Adrenal gland (tissue), 12 donors: Measurements from ENCODE around the gene NDUFV3. TPM values are rescaled to one million over a fixed set of nuclear protein-coding genes. Genes with fewer than 3 reads are reported as not detected.
A peak's percentile ranks its signal among the peaks of the same experiment; 100 is the strongest.
"Not testable (repeated sequence)": the region's sequence is repeated elsewhere in the genome, so short reads cannot be mapped to it uniquely, and the experiment has no call there.

Experiments
- DNase-seq, 7 donors: peaks; one replicate each; pipeline ENCODE4 v3.0.0-alpha.2; 2019 to 2020
- H3K27ac ChIP-seq, 5 donors: fragments of 200-600 bp; sonication (generic) in 4 of 5; 1 replicate in 3 of 5; 2 replicates in 2 of 5; pipeline versions ENCODE4 v1.5.1 to v1.8.0; 2016 to 2020; ENCODE audit warnings: mild to moderate bottlenecking in 1 of 5
- H3K27me3 ChIP-seq: fragments of 200-600 bp; 2 replicates; pipeline ENCODE4 v1.8.0; 2021
- H3K36me3 ChIP-seq, 2 donors: fragments of 200-600 bp; replicated peaks in 1 of 2; 1 replicate in 1 of 2; 2 replicates in 1 of 2; pipeline versions ENCODE4 v1.5.1 to v1.8.0; 2018 to 2022
- H3K4me1 ChIP-seq, 2 donors: fragments of 200-600 bp; replicated peaks in 1 of 2; 1 replicate in 1 of 2; 2 replicates in 1 of 2; pipeline versions ENCODE4 v1.5.1 to v1.8.0; 2018 to 2021
- H3K4me3 ChIP-seq, 4 donors: fragments of 200-600 bp; sonication (generic) in 3 of 4; one replicate each; pipeline ENCODE4 v1.5.1; 2016 to 2018
- H3K9me3 ChIP-seq, 3 donors: fragments of 200-600 bp; sonication (generic) in 1 of 3; replicated peaks in 1 of 3; 1 replicate in 2 of 3; 2 replicates in 1 of 3; pipeline versions ENCODE4 v1.5.1 to v1.8.0; 2016 to 2021
- POLR2A ChIP-seq, 2 donors: fragments of 450-650 bp; IDR thresholded peaks; one replicate each; pipeline ENCODE4 v1.6.1; 2017; ENCODE audit warnings: antibody characterized with exemption in 2 of 2, mild to moderate bottlenecking in 2 of 2, moderate library complexity in 1 of 2
- WGBS, 4 donors: extraction: QIAGEN DNeasy Blood & Tissue Kit in 2 of 4; methylation state at CpG; one replicate each; pipeline versions ENCODE4 v1.1.5 to v1.1.7; 2013 to 2017; 5-methylcytosine and 5-hydroxymethylcytosine counted together
- intact Hi-C, 2 donors: fragments of 100-400 bp; cut with DNase I; formaldehyde crosslinking; loops; one replicate each; pipeline versions ENCODE4 v1.14.1 to v1.15.0; 2022 to 2023
- polyA plus RNA-seq, 3 donors: library from polyadenylated mRNA; stranded (reverse); fragments of 200-250 nt in 2 of 3; fragments of 350-450 nt in 1 of 3; fragmentation: Illumina TruSeq in 1 of 3; extraction: RNeasy Lipid Tissue Mini Kit (QIAGEN cat#74804) in 1 of 3; gene quantifications; one replicate each; pipeline ENCODE4 v1.2.3, GENCODE V29; 2013 to 2014
- total RNA-seq, 9 donors: library from RNA; depleted of rRNA in 4 of 9; stranded (reverse); fragments of >200 nt in 4 of 9; fragments of 120-200 nt in 1 of 9; fragmentation: NEBNext Ultra II Directional in 1 of 9; extraction: Animal tissue kit (Norgen Biotek cat#: 25700) in 1 of 9; gene quantifications; one replicate each; pipeline versions ENCODE4 v1.1.0 to v1.2.4, GENCODE V29; 2013 to 2023
- TF ChIP-seq, protein P1 (sequence below), 6 experiments: fragments of 450-650 bp in 4 of 6; fragments of 200-600 bp in 2 of 6; sonication (generic) in 1 of 6; IDR thresholded peaks; 1 replicate in 5 of 6; 2 replicates in 1 of 6; pipeline versions ENCODE4 v1.5.1 to v1.8.0; 2016 to 2021; ENCODE audit warnings: antibody characterized with exemption in 6 of 6, mild to moderate bottlenecking in 2 of 6, moderate library complexity in 1 of 6
- donor health status: healthy with polysubstance abuse.
- donor health status: Bipolar disorder and iron deficiency.
- donor health status: DM: yes; HTN: yes; CAD: no.
- donor health status: DM: no; HTN: no; CAD: no.
- donor health status: DM: no; HTN: no; CAD: no.
- donor health status: DM: yes; HTN: yes; CAD: no.

The NDUFV3 gene
- total and polyA plus RNA-seq, 12 donors = 30.4 to 43.5 (median 36.1) TPM

- TF ChIP-seq POLR2A (IDR thresholded peaks at IDR 0.05) = no peak
- TF ChIP-seq, protein P1, sequence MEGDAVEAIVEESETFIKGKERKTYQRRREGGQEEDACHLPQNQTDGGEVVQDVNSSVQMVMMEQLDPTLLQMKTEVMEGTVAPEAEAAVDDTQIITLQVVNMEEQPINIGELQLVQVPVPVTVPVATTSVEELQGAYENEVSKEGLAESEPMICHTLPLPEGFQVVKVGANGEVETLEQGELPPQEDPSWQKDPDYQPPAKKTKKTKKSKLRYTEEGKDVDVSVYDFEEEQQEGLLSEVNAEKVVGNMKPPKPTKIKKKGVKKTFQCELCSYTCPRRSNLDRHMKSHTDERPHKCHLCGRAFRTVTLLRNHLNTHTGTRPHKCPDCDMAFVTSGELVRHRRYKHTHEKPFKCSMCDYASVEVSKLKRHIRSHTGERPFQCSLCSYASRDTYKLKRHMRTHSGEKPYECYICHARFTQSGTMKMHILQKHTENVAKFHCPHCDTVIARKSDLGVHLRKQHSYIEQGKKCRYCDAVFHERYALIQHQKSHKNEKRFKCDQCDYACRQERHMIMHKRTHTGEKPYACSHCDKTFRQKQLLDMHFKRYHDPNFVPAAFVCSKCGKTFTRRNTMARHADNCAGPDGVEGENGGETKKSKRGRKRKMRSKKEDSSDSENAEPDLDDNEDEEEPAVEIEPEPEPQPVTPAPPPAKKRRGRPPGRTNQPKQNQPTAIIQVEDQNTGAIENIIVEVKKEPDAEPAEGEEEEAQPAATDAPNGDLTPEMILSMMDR (IDR thresholded peaks at IDR 0.05) = peak; percentile 62 to 96 (median 79)
- Histone ChIP-seq H3K36me3 (no peaks in the 10 kb centered on the region), H3K4me3 (no peak overlapping the region), H3K4me1 (no peaks in the 10 kb centered on the region), H3K27me3 (no peaks in the 10 kb centered on the region), H3K27ac (no peak overlapping the region), H3K9me3 (no peaks in the 10 kb centered on the region)
- peak; percentile 64 to 88 (median 78) for DNase-seq
- intact Hi-C loops = loop anchor here in 1 of 2 donors (5.0 kb wide), 1 partner anchor 44 kb away; no protein-coding TSS in a partner anchor
- 26 to 31% (median 28%) methylated on average over 18 of the region's 18 CpGs for WGBS, 4 donors
Observed at GRCh38 chr21:42923553-42924432, 30.7 kb downstream of the NDUFV3 start.

DNA sequence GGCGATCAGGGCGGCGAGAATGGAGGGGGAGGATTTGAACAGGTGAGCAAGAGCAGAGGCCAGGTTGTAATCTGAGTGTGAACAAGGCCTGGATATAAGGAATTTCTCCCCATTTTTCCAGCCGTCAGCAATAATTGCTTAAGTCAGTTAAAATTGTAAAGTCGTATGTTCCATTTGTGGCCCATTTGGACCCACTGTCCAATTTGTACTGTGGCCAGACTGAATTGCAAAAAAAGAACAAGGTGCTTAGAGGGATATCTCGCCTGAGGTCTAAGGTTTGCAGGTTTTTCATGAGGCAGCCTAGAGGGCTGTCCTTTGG, 31.3 kb downstream of the NDUFV3 start:
- no peaks in the 10 kb centered on the region for H3K9me3 ChIP-seq
- no peaks in the 10 kb centered on the region for H3K36me3 ChIP-seq
- WGBS, 4 donors = 89 to 92% (median 90%) methylated on average over 6 of the region's 6 CpGs
- no peaks in the 10 kb centered on the region for H3K27me3 ChIP-seq
- no peak overlapping the region for H3K27ac ChIP-seq
- intact Hi-C loops = loop anchor here in 1 of 2 donors (5.0 kb wide), 1 partner anchor 43 kb away; no protein-coding TSS in a partner anchor
- no peaks in the 10 kb centered on the region for H3K4me1 ChIP-seq
- TF ChIP-seq POLR2A (IDR thresholded peaks at IDR 0.05) = no peak
- TF ChIP-seq, protein P1 (IDR thresholded peaks at IDR 0.05) = no peak
- H3K4me3 ChIP-seq = no peak overlapping the region
- DNase-seq = no peak

DNA sequence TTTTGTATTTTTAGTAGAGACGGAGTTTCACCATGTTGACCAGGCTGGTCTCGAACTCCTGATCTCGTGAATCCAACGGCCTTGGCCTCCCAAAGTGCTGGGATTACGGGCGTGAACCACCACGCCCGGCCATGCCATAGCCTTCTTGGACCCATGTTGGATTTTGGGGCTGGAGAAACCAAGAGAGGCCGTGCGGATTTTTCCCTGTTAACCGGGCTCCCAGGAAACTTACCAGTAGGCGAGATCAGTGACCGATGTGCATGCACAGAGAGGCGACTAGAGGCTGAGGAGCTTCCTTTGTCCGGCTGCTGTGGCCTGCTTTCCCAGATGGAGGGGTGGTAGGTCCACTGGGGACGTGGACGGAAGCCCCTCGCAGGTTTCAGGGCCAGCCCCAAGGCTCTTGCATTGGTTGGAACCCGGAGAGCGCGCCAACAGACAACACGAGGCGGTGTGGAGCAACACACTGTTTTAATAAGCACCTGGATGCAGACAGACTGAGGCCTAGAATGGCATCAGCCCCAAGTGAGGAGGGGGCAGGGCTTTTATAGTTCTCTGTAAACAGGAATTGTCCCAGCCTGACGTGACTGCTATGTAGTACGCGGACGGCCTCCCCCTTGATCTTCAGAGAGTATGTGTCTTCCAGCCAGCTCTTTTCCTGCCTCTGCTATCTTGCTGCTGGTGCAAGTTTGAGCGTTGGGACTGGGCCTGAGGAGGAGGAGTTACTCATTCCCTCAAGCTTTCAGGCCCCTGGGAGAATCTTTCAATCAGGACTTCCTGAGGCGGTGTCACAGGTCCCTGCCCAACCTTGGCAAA, 32.2 kb downstream of the NDUFV3 start, which contains the start of gene ERVH48-1:
Gene ERVH48-1 (minus strand): TSS at position 517 of the 813 bp plus-strand sequence. CDS start 6,624 bp downstream, outside the sequence.
- Histone ChIP-seq H3K36me3 (no peaks in the 10 kb centered on the region), H3K4me3 (no peak within 1 kb of the TSS), H3K4me1 (no peaks in the 10 kb centered on the region), H3K27me3 (no peaks in the 10 kb centered on the region), H3K9me3 (no peaks in the 10 kb centered on the region), H3K27ac (no peak within 1 kb of the TSS)
- intact Hi-C loops = no loop called here
- DNase-seq = no peak
- TF ChIP-seq, protein P1 (IDR thresholded peaks at IDR 0.05) = no peak
- TF ChIP-seq POLR2A (IDR thresholded peaks at IDR 0.05) = no peak
- WGBS, 4 donors = 75 to 92% (median 88%) methylated on average over 10 to 29 of the region's 29 CpGs

DNA sequence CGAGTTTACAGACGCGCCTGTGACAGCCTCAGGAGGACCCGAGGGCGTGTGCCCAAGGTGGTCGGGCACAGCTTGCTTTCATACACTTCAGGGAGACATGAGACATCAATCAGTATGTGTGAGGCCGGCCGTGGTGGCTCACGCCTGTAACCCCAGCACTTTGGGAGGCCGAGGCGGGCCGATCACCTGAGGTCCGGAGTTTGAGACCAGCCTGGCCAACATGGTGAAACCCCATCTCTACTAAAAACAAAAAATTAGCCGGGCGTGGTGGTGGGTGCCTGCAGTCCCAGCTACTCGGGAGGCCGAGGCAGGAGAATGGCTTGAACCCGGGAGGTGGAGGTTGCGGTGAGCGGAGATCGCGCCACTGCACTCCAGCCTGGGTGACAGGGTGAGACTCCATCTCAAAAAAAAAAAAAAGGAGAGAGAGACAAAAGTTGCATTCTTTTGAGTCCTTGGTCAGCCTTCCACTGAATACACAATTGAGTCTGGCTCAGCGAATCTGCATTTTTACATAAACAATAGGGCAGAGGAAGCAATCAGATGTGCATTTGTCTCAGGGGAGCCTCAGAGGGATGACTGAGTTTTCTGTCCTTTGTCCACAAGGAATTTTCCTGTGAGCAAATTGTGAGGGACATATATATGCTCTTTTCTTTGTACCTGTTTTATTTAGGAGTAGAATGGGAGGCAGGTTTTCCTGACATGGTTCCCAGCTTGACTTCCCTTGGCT, 34.5 kb downstream of the NDUFV3 start:
- H3K4me3 ChIP-seq, H3K9me3 ChIP-seq, intact Hi-C loops, H3K27me3 ChIP-seq, H3K36me3 ChIP-seq, DNase-seq, H3K4me1 ChIP-seq, H3K27ac ChIP-seq: not testable (repeated sequence)
- 92 to 94% (median 93%) methylated on average over 18 to 23 of the region's 23 CpGs for WGBS, 4 donors
